ENCODE results near the gene DNM1L. TPM values are rescaled to one million over a fixed set of nuclear protein-coding genes. Genes with fewer than 3 reads are reported as not detected.

DNM1L gene
- total RNA-seq, 4 donors from 2014 or later, result 22.2 to 45.1 (median 28.4) TPM

DNA sequence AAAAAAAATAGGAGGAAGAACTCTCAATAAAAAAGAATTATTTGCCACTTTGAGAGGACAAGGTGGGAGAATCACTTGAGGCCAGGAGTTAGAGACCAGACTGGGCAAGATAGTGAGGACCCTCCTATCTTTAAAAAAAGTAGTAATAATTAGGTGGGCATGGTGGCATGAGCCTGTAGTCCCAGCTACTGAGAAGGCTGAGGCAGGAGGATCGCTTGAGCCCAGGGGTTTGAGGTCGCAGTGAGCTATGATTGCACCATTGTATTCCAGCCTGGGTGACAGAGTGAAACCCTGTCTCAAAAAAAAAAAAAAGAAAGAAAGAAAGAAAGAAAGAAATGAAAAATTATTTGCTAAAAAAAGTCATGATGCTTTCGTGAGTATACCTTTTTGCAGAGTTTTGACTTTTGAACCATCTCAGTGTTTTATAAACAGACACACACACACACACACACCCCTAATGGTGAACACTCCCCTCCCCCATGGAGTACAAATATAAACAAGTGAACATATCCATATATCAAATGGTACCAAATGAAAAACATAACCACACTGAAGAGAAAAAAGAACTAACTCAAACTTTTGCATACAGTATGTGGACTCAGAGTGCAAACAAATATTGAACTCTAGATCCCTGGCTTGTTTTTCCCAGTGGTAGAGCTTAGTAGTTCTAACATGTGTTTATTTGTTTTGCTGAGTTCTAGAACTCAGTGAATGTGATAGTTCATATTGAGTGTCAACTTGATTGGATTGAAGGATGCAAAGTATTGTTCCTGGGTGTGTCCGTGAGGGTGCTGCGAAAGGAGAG lies 27.7 kb upstream of the DNM1L start:
- WGBS, 2 donors, result 93 to 97% methylated on average over 5 of the region's 5 CpGs
- no peak for DNase-seq (ENCODE audit: low spot score in 2 of 2)
- H3K4me3 ChIP-seq (ENCODE audit: low read depth, poor library complexity, severe bottlenecking), result no peak overlapping the region
- TF ChIP-seq, protein P1, sequence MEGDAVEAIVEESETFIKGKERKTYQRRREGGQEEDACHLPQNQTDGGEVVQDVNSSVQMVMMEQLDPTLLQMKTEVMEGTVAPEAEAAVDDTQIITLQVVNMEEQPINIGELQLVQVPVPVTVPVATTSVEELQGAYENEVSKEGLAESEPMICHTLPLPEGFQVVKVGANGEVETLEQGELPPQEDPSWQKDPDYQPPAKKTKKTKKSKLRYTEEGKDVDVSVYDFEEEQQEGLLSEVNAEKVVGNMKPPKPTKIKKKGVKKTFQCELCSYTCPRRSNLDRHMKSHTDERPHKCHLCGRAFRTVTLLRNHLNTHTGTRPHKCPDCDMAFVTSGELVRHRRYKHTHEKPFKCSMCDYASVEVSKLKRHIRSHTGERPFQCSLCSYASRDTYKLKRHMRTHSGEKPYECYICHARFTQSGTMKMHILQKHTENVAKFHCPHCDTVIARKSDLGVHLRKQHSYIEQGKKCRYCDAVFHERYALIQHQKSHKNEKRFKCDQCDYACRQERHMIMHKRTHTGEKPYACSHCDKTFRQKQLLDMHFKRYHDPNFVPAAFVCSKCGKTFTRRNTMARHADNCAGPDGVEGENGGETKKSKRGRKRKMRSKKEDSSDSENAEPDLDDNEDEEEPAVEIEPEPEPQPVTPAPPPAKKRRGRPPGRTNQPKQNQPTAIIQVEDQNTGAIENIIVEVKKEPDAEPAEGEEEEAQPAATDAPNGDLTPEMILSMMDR (IDR thresholded peaks at IDR 0.05), result no peak
- no peak for TF ChIP-seq POLR2A (IDR thresholded peaks at IDR 0.05)
- intact Hi-C loops (cut with DNase I; ENCODE audit: low total_unique reads), result loop anchor here (5.0 kb wide), 1 partner anchor 1151 kb away; no protein-coding TSS in a partner anchor

DNA sequence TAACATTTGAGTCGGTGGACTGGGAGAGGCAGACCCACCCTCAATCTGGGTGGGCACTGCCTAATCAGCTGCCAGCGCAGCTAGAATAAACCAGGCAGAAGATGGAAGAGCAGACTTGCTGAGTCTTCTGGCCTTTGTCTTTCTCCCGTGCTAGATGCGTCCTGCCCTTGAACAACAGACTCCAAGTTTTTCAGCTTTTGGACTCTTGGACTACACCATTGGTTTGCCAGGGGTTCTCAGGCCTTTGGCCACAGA lies 27.2 kb upstream of the DNM1L start:
- DNase-seq (ENCODE audit: low spot score in 2 of 2), result no peak
- H3K4me3 ChIP-seq (ENCODE audit: low read depth, poor library complexity, severe bottlenecking), result no peak overlapping the region
- WGBS, 2 donors, result 93 to 94% methylated on average over 4 of the region's 4 CpGs
- intact Hi-C loops (cut with DNase I; ENCODE audit: low total_unique reads), result loop anchor here (5.0 kb wide), 1 partner anchor 1150 kb away; no protein-coding TSS in a partner anchor
- no peak for TF ChIP-seq POLR2A (IDR thresholded peaks at IDR 0.05)
- TF ChIP-seq, protein P1 (IDR thresholded peaks at IDR 0.05), result no peak

DNA sequence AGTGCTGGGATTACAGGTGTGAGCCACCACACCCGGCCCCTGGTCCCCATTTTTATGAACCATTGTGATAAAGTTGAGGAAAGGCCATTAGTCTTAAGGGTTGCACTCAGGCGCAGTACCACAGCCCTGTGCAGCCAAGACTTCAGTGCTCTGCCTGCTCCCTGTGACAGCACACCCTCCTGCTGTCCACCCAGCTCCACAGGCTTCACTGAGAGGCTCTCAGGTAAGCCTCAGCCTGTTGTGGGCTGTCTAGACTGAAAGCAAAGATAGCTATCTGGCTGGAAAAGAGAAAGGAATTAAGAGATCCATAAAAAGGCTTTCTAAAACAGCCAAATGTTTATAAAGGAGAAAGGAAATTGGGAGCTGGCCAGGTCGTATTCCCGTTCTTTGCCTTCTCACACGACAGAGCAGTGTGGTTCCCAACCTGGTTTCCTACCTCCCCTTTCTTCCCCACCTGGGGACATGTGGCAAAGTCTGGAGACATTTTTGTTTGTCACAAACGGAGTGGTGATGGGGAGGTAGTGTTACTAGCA lies 19.1 kb upstream of the DNM1L start:
- WGBS, 2 donors, result 52 to 54% methylated on average over 6 of the region's 6 CpGs
- intact Hi-C loops (cut with DNase I; ENCODE audit: low total_unique reads), result no loop called here
- no peak for DNase-seq (ENCODE audit: low spot score in 2 of 2)
- TF ChIP-seq, protein P1 (IDR thresholded peaks at IDR 0.05), result no peak
- TF ChIP-seq POLR2A (IDR thresholded peaks at IDR 0.05), result no peak
- H3K4me3 ChIP-seq (ENCODE audit: low read depth, poor library complexity, severe bottlenecking), result no peak overlapping the region

DNA sequence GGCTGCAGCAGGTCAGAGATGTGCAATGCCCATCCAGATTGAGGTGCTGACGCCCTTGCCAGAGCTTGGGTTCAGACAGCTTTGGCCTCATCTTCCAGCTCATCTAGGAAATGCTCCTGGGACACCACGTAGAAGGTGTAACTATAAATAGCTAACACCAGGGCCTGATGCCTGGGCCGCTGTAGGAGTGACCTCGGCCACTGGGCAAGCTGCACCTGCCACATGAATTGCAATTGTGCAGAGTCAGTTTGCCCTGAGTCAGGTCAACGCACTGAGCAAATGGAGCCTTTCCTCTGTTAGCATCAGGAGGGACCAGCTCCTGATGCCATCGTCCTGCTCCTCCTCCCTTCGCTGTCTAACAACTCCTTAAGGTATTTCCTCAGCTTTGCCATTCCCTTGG lies 17.4 kb upstream of the DNM1L start:
- H3K4me3 ChIP-seq (ENCODE audit: low read depth, poor library complexity, severe bottlenecking), result no peak overlapping the region
- intact Hi-C loops (cut with DNase I; ENCODE audit: low total_unique reads), result no loop called here
- TF ChIP-seq POLR2A (IDR thresholded peaks at IDR 0.05), result no peak
- TF ChIP-seq, protein P1 (IDR thresholded peaks at IDR 0.05), result no peak
- no peak for DNase-seq (ENCODE audit: low spot score in 2 of 2)
- 88 to 92% methylated on average over 7 of the region's 7 CpGs for WGBS, 2 donors

DNA sequence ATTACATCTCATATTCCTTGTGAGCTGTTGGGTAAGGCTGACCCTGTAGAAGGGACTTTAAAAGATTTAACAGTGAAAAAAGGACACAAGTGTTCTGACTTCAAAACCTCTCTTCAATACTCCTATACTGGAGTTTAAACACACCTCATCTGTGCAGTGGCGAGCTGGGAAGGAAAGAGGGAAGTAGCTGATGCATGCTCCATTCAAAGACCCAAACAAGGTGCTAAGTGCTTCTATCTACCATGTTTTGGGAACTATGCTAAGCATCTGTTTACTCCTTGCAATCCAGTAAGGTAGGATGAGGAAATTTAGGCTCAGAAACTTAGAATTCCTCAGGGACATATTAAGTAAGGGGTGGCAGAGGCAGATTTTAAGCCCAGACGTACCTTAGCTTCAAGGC lies 16.4 kb upstream of the DNM1L start:
- no peak for DNase-seq (ENCODE audit: low spot score in 2 of 2)
- TF ChIP-seq POLR2A (IDR thresholded peaks at IDR 0.05), result no peak
- TF ChIP-seq, protein P1 (IDR thresholded peaks at IDR 0.05), result no peak
- intact Hi-C loops (cut with DNase I; ENCODE audit: low total_unique reads), result no loop called here
- no peak overlapping the region for H3K4me3 ChIP-seq (ENCODE audit: low read depth, poor library complexity, severe bottlenecking)
- WGBS, 2 donors, result 86 to 90% methylated on average over 2 of the region's 2 CpGs

Measured in lower leg skin (tissue), 4 donors.